ENCODE measurements around the gene BEND7.
A peak's percentile ranks its signal among the peaks of the same experiment; 100 is the strongest.
"Not testable (repeated sequence)": the region's sequence is repeated elsewhere in the genome, so short reads cannot be mapped to it uniquely, and the experiment has no call there.

BEND7 gene

DNA sequence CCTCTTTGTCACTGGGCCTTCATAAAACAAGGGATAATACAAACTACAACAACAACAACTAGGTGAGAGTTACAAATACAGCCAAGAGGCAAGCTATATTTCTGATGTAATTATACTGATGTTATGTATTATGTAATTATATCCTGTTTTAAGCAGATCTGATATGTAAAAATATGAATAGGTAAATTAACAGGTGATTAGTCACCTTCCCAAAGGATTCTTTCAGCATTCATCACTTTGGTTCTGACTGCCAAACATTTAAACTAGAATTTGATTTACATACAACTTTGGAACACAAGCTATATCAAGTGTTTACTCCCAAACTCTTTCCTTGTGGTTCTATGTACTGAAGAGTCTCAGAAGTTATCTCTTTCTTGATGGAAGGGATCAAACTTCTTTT, 53.7 kb downstream of the BEND7 start:
- no peak for DNase-seq

DNA sequence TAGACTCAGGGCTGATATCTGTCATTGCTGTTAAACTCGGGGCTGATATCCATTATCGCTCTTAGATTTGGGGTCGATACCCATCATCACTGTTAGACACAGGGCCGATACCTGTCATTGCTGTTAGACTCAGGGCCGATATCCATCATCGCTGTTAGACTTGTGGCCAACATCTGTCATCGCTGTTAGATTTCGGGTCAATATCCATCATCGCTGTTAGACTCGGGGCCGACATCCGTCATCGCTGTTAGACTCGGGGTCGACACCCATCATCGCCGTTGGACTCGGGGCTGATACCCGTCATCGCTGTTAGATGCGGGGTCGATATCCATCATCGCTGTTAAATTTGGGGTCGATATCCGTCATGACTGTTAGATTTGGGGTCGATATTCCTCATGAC, 54.8 kb downstream of the BEND7 start:
- no peak for DNase-seq

- no peak for DNase-seq
Observed at GRCh38 chr10:13472359-13472758, 56.5 kb downstream of the BEND7 start.

DNA sequence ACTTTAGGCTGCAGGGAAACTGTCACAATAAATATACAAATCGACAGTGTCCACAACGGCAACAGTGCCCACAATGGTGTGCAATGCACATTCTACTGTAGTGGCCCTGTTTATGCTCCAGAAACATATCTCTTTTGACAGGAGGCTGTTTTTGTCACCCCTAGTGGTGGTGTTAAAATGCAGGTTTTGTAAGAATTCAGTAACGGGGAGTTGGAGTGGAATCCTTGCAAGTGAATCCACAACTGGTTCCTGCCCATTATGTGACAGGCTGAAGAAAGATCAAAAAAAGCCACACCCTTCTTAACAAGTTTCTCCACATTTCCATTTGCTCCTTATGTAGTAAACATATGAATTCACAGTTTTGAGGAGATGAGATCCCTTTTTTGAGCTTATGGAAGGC, 58.5 kb downstream of the BEND7 start:
- no peak for DNase-seq

DNA sequence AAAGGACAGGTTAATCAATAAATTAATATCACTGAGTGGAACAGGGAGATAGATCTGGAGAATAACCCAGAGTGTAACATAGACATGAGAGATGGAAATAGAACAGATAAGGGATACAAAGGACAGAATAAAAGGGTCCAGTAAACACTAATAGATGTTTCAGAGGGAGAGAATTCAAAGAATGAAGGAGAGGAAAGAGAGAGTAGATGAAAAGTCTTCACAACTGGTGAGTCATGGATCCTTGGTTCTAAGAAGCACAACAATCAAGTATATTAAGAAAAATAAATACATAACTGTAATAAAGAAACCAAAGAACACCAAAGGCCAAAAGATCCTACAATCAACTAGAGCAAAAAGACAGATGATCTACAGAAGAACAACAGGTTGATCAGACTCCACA, 66.3 kb downstream of the BEND7 start:
- no peak for DNase-seq

DNA sequence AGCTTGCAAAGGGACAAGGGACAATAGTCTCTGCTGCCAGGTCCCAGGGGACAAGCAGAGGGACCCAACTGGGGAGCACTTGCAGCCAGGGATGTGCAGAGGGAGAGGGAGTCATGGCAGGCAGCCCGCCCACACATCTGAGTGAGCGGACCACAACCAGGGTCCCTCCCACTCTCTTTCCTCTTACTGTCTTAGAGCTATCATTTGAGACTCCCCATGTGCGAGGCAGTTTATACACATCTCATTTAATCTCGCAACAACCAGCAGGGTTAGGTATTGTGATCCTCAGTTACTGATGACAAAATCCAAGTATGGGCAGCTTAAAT, 70.2 kb downstream of the BEND7 start:
- no peak for DNase-seq

DNA sequence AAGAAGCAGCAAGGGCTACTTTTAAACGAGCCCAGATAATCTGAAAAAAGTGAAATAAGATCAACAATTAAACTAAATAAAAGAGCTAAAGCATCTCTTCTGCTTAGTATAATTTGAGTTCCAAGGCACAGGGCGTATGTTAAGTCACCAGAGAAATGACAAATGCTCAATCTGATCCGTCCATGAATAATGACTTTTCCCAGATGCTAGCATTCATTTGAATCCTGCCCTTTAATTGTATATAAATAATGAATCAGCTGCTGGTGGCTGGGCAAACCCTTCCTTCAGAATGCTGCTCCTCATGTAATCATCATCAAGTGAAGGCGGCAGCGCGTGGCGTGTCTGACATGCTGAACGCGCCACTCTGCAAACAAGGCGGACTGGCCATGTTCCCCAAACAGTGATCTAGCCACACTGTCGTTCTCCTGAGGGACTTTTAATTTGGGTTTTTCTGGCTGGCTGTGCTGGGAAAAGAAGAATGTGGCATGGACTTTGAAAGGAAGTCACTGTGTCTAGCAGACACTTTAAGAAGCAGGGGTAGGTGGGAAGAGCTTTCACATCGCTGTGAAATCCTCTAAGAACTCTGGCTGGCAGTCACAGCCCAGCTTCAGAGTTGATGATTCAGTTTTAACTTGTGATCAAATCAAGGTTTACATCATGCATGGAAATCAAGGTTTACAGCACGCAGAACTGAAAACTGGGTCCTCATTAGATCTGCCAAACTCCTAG, 70.7 kb downstream of the BEND7 start:
- DNase-seq: no peak

DNA sequence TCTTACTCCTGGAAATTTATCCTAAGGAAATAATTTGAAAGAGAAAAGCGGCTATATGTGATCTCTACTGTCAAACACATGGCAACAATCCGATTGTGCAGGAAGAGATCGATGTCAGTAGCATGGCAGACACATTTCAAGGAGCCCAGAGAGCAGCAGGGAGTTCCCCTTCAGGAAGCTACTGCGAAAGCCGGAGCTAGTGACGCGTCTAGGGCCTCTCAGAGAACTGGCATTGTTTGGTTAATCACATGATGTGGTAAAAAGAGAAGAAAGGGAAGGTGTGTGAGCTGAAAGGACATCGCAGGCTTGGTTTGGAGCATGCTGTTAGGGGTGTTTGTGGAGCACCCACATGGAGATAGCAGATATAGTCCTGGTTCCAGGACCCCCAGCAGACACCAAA, 74.9 kb downstream of the BEND7 start:
- DNase-seq: peak; percentile 56

DNA sequence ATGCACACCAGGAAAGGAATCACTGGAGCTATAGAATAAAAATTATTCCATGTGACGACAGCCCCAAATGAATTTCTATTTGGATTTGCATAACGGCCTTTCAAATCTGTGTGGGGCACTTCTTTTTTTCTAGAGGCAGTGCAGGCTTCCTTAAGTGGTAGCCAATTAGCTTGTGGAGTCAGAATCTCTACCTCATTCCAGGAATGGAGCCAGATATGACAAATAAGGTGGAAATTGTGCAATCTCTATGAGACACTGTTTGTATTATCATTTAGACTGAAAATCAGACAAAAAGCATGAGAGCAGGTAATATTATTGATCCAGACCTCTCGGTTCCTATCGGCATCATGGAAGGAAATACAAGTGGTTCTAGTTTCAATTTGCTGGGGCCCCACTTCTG, 78.7 kb downstream of the BEND7 start:
- no peak for DNase-seq

DNA sequence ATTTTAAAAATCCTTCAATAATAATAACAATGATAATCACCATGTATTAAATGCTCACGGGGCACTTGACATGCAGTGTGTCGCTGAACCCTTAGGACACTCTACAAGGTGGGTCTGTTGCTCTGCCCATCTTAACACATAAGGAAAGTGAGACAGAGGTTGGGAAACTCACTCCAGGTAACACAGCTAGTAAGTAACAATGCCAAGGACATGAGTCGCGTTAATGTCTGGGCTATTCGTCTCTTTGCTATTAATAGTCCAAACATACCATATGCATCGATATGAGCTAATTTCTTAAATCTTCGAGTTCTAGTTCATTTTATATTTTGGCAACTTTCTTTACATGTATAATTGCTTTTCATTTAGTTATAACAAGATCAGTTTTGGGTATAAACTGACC, 79.5 kb downstream of the BEND7 start:
- DNase-seq: no peak

GRCh38 chr10:13448216-13448615, 80.6 kb downstream of the BEND7 start:
- DNase-seq: no peak

DNA sequence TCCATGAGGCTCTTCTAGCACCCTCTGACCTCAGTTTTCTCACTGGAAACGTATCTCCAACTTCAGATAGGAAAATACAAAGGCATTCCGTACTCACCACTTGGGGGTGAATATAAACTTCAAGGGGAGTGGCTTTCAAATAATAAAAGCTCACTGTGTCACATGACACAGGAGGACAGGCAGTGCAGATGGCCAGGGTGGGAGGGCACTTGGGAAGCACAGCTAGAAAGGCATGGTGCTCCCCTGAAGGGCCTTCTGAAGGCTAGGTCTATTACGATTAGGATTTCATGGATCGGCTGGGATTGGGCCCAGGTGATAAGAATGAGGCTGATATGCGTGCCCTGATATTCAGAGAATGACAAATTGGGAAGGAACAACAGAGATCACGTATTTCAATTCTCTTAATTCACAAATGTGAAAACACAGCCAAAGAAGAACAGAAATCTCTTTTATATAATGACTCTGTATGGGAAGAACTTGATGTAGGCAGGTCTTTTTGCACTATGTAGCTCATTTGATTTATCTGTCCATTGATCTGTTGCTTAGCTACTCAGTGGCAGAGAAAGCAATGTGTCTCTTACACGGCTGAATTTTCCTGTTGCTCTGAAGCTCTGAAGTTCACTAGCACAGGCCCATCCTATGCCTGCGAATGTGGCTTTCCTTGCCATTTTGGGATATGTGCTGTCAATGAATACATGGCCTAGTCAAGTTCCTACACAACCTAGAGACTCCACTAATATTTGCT, 83.0 kb downstream of the BEND7 start:
- DNase-seq: no peak

DNA sequence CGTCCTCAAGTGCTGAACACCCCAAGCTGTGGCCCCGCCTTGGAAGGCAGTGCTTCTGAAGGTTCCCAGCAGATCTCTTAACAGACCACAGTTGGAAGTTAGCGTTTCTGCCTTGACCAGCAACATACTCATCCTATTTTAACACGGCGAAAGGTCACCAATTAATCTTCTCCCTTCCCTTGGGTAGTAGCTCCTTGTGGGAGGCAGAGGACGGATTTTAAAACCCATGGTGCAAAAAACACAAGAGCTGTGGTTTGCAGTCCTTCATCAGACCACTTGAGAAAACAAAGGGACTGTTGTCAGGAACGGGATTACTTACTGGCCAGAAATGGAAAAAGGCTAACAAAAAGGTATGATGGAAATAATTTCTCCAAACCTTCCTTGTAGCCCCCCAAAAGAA, 87.3 kb downstream of the BEND7 start:
- no peak for DNase-seq

DNA sequence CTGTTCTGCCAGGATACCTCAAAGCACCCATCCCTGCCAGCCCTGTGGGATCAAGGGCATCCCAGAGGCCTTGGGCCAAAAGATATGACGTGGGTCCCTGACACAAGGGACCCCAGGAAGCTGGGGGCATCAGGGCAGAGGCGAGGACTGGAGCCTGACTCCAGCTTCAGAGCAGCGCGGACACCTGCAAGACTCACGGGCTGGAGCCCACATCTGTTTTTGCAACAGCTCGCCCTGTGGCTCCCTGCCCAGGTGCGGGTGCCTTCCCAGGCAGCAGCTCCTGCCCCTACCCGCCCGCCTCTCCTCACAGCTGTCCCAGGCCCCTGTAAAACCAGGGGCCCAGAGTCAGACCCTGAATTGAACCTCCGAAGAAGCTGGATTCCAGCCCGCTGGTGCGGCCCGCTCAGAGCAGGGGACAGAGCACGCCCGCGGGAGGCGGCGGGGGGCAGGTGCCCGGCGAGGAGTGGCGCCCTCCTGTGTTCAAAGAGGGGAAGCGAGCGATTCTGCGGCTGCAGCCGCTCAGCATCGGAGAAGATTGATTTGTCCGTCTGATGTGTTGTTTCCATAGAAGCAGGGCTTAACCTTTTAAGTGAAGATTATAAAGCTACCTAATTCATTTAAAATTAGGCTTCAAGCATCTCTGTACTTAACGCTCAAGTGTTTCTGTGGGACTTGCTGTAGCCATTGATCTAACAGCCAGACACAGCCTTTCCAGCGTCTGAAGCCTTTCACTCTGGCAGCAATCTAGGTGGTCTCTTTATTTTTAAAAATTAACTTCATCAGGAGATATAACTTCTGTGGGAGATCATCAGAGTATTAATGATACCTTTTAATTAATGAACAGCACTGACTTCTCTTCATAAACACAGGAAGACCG, 88.4 kb downstream of the BEND7 start:
- DNase-seq: peak; percentile 63

GRCh38 chr10:13439313-13440184, 89.3 kb downstream of the BEND7 start:
- DNase-seq: no peak

DNA sequence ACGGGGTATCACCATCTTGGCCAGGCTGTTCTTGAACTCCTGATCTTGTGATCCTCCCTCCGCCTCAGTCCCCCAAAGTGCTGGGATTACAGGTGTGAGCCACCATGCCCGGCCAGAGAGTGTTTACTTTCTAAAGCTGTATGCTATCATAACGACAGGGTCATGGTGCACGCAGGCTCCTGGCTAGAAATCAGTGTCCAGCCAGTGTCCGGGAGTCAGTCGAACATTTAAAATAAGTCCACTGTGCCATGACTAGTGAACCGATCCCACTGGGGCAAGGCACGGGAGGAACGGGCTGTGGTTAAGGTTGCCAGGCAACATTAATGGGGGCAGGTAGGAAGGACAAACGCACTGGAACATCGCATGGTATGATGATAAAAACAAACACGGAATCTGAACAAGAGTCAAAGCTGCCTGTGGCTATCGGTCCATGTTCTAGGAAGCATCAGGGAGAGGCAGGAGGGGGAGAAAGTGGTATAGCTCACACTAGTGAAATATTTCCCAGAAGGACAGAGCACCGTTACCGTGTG, 91.7 kb downstream of the BEND7 start:
- no peak for DNase-seq

- DNase-seq: not testable (repeated sequence)
Observed at GRCh38 chr10:13427943-13428342, 100.9 kb downstream of the BEND7 start.

DNA sequence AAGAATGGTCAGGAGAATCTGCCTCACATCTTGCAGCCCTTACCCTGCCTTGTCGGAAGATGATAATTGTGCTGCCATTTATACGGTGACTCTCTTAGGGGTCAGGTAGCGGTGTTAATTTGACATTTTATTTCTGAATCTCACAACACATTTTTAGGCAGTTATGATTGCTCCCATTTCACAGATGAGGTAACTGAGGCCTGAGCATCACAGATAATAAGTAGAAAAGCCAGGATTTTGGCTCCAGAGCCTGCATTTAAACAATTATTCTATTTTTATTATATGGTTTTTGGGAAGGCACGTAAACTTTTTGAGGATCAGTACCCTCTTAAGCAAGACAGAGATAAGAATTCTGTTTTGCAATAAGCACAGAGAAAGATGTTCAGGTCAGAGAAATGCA, 103.4 kb downstream of the BEND7 start:
- DNase-seq: no peak

GRCh38 chr10:13422800-13423199, 106.0 kb downstream of the BEND7 start:
- DNase-seq: no peak

GRCh38 chr10:13421382-13421917, 107.4 kb downstream of the BEND7 start:
- DNase-seq: no peak

- no peak for DNase-seq
Observed at GRCh38 chr10:13420532-13421307, 108.1 kb downstream of the BEND7 start.
